Aorta (tissue), 5 donors: ENCODE results near the gene STON1. TPM values are rescaled to one million over a fixed set of nuclear protein-coding genes. Genes with fewer than 3 reads are reported as not detected.

Source experiments
- ATAC-seq: fragments of 200-7000 bp; cut with Tn5 transposase; one replicate; pipeline ENCODE4 v1.9.1; 2022; ENCODE audit warnings: moderate library complexity; ENCODE audit not compliant: low FRiP score
- DNase-seq, 2 donors: peaks; one replicate each; pipeline ENCODE4 v3.0.0-alpha.2; 2020
- H3K27ac ChIP-seq, 2 donors: one replicate each; pipeline ENCODE4 v1.5.1; 2013; ENCODE audit warnings: low read length in 2 of 2, mild to moderate bottlenecking in 2 of 2, moderate library complexity in 2 of 2, control low read depth in 1 of 2, inconsistent platforms in 1 of 2, low read depth in 1 of 2
- H3K27me3 ChIP-seq, 2 donors: one replicate each; pipeline ENCODE4 v1.6.1; 2013; ENCODE audit warnings: control low read depth in 1 of 2, low read length in 1 of 2, mild to moderate bottlenecking in 1 of 2, moderate library complexity in 1 of 2; ENCODE audit not compliant: insufficient read depth in 2 of 2, control insufficient read depth in 1 of 2
- H3K36me3 ChIP-seq, 2 donors: one replicate each; pipeline ENCODE4 v1.6.1; 2013; ENCODE audit warnings: control low read depth in 1 of 2, low read length in 1 of 2, mild to moderate bottlenecking in 1 of 2; ENCODE audit not compliant: insufficient read depth in 2 of 2, control insufficient read depth in 1 of 2
- H3K4me1 ChIP-seq, 2 donors: one replicate each; pipeline ENCODE4 v1.6.1; 2013; ENCODE audit warnings: low read length in 2 of 2, control low read depth in 1 of 2, mild to moderate bottlenecking in 1 of 2, moderate library complexity in 1 of 2; ENCODE audit not compliant: insufficient read depth in 2 of 2, control insufficient read depth in 1 of 2
- H3K4me3 ChIP-seq, 2 donors: one replicate each; pipeline ENCODE4 v1.5.1; 2013; ENCODE audit warnings: low read length in 2 of 2, control low read depth in 1 of 2, mild to moderate bottlenecking in 1 of 2
- H3K9me3 ChIP-seq: one replicate; pipeline ENCODE4 v1.6.1; 2013; ENCODE audit warnings: mild to moderate bottlenecking, low read length; ENCODE audit not compliant: control insufficient read depth
- WGBS, 2 donors: extraction: QIAGEN DNeasy Blood & Tissue Kit; methylation state at CpG; one replicate each; pipeline ENCODE4 v1.1.7; 2013; 5-methylcytosine and 5-hydroxymethylcytosine counted together
- intact Hi-C, 2 donors: fragments of 100-400 bp; cut with DNase I; formaldehyde crosslinking; loops; one replicate each; pipeline versions ENCODE4 v1.14.2 to v1.15.0; 2022
- polyA plus RNA-seq, 2 donors: library from polyadenylated mRNA; stranded (reverse); fragments of 200-250 nt; gene quantifications; one replicate each; pipeline ENCODE4 v1.2.3, GENCODE V29; 2013
- total RNA-seq, 2 donors: library from RNA; stranded (reverse); fragmentation: NEBNext Ultra II Directional; extraction: Animal tissue kit (Norgen Biotek cat#: 25700); gene quantifications; one replicate each; pipeline ENCODE4 v1.2.1, GENCODE V29; 2021
- donor health status: healthy with polysubstance abuse.
- donor health status: Bipolar disorder and iron deficiency.
- donor health status: DM: no; HTN: no; CAD: no.
- donor health status: DM: no; HTN: no; CAD: no.
- donor health status: DM: yes; HTN: yes; CAD: no.

Gene STON1
- total and polyA plus RNA-seq, 4 donors = 12.8 to 28.6 (median 24.9) TPM

DNA sequence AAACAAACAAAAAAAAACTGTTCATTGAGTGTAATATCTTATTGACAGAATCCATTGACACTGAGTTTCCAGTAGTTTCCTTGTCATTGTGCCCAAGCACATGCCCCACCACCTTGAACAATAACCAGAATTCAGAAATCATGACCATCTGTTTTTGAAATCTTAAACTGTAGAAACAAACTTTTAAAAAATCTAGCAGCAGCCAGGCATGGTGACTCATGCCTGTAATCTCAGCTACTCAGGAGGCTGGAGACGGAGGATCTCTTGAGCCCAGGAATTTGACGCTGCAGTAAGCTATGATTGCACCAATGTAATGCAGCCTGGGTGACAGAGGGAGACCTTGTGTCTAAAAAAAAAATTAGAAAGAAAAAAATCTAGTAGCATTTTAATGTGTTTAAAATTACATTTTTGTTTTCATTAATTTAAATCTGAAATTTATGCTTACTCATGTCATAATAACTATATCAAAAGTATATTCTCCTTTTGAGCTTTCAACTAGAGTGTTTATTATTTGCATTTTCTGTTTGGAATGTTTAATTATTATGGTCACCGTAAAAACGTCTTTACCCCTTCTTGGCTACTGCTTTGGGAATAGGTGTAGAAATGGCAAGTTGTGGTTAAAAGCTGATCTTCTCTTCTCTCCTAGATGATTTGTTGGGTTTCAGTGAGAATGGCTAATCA is 25.2 kb upstream of the STON1 start:
- 60 to 61% methylated on average over 4 of the region's 4 CpGs for WGBS, 2 donors
- no peak for ATAC-seq
- intact Hi-C loops = no loop called here
- H3K4me3 ChIP-seq = no peak overlapping the region
- peaks cover 0 to 2% of the 10 kb centered on the region in 2 donors for H3K36me3 ChIP-seq
- H3K4me1 ChIP-seq = no peaks in the 10 kb centered on the region
- no peak overlapping the region for H3K27ac ChIP-seq
- no peaks in the 10 kb centered on the region for H3K9me3 ChIP-seq
- no peak for DNase-seq
- no peaks in the 10 kb centered on the region for H3K27me3 ChIP-seq

DNA sequence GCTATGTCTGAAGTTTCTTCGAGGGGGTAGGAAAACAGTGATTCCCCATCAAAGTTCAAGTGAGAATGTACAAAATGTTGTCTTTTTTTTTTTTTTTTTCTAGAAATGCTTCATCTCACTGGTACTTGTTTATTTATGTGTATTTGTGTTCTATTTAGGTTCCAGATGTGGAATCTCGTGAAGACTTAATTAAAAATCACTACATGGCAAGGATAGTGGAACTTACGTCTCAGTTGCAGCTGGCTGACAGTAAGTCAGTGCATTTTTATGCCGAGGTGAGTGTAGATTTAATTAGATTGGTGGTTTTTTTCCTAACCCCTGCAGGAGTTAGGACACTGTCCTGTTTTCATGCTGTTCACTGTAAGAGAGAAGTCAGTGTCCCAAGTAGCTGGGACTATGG is 22.8 kb upstream of the STON1 start:
- H3K9me3 ChIP-seq = no peaks in the 10 kb centered on the region
- WGBS, 2 donors = 94 to 96% methylated on average over 4 of the region's 4 CpGs
- no peaks in the 10 kb centered on the region for H3K27me3 ChIP-seq
- H3K4me1 ChIP-seq = no peaks in the 10 kb centered on the region
- intact Hi-C loops = no loop called here
- ATAC-seq (no peak), DNase-seq (no peak)
- H3K4me3 ChIP-seq = no peak overlapping the region
- peaks cover 0 to 3% of the 10 kb centered on the region in 2 donors for H3K36me3 ChIP-seq
- H3K27ac ChIP-seq = no peak overlapping the region

DNA sequence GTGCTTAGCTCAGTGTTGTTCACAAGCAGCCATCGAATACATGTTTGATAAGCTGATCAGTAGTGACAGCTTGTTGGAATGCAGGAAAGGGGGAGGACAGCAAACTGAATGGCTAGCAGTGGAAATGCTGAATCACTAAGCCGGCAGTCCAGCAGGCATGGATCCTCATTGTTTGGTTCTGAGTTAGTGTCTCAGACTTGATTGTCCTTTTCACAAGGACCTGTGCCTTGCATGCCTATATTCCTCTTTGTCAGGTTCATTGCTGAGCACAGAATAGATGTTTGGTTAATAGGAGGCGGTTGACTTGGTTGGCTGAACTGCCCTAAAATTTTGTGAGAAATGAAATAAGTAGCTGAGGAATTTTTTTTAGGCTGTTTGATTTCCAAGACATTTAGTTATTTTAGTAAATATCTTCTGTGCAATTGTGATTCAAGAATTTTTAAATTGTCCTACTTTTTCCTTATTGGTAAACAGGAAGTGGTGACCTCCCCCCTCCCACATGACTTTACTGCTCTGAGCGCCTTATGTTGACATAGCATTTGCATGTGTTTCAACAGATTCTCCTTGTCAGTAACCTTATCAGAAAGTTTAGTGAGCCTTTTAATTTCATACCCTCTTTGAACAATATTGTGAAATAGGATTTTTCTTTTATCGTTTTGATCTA is 21.4 kb upstream of the STON1 start:
- intact Hi-C loops = no loop called here
- Histone ChIP-seq H3K4me3 (no peak overlapping the region), H3K36me3 (peaks cover 0 to 3% of the 10 kb centered on the region in 2 donors), H3K27ac (peak overlapping the region in 1 of 2 donors; percentile 55), H3K9me3 (no peaks in the 10 kb centered on the region), H3K27me3 (no peaks in the 10 kb centered on the region), H3K4me1 (no peaks in the 10 kb centered on the region)
- WGBS, 2 donors = 61% methylated on average over 5 of the region's 5 CpGs
- no peak for ATAC-seq
- no peak for DNase-seq

DNA sequence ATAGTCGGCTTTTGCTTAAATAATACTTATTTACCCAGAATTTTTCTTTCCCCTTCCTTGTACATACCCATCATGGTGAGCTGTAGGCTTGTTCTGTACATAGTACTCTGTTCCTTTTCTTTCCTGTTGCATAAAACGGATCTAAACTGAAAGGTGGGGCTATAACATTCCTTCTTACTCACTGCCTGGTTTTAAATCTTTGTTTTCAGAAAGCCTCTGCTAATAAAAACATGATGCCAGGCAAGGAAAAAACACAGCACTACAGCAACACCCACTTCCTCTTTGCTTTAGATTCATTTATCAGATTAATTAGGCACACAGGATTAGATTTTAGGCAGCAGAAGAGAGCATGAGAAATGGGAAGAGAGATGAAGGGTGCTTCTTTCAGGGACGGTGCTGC is 19.6 kb upstream of the STON1 start:
- intact Hi-C loops = no loop called here
- Histone ChIP-seq H3K27ac (peak overlapping the region; percentile 12 to 68), H3K9me3 (no peaks in the 10 kb centered on the region), H3K36me3 (peaks cover 0 to 4% of the 10 kb centered on the region in 2 donors), H3K4me3 (no peak overlapping the region), H3K4me1 (no peaks in the 10 kb centered on the region), H3K27me3 (no peaks in the 10 kb centered on the region)
- WGBS, 2 donors = 16 to 24% methylated on average over 3 of the region's 3 CpGs
- DNase-seq = no peak
- ATAC-seq = no peak

DNA sequence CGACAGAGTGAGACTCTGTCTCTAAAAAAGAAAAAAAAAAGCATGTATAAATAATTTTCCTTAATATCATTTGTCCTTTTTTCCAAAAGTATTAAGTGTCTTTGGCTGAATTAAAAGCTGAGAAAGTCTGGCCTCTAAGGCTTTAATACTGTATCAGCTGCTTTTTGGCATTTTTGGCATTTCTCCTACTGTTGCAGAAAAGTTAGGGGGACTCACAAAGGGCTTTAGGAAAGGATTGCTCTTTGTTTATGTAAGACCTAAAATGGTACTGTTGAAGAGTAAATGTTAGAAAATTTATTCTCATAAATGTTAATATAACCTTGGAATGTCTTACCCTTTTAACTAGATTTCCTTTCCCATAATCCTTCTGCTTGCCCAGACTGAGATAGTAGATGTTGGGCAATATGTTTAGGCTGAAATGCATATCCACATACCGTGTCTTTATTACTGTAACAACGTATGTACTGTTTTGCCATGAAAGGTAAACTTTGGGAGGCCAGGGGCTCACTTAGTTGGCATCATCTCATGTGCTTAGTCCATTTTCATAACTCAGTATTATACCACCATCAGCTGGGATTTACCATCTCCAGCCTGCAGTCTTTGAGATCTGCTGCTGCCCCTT is 18.0 kb upstream of the STON1 start:
- H3K4me1 ChIP-seq = no peaks in the 10 kb centered on the region

DNA sequence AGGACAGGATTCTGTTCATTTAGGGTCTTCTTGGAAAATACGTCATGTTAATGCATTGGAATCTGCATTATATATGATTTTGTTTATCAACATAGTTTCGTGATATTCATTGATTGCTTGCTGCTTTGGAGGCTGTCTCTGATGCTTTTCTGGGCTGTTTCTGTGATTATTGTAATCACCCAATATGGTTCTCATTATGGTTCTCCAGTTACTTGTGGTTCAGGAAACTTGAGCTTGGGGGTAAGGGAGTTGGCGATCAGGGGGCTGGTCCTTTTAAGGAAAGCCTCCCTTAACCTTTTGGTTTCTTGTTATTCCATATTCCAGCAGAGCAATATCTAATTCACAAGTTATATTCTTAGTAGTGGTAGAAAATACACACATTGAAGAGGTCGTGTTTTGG is 17.4 kb upstream of the STON1 start:
- no peaks in the 10 kb centered on the region for H3K9me3 ChIP-seq
- 89 to 91% methylated on average over 4 of the region's 4 CpGs for WGBS, 2 donors
- H3K4me3 ChIP-seq = no peak overlapping the region
- H3K36me3 ChIP-seq = peaks cover 0 to 8% of the 10 kb centered on the region in 2 donors
- H3K27me3 ChIP-seq = no peaks in the 10 kb centered on the region
- DNase-seq (no peak), ATAC-seq (no peak)
- intact Hi-C loops = no loop called here
- no peak overlapping the region for H3K27ac ChIP-seq
- no peaks in the 10 kb centered on the region for H3K4me1 ChIP-seq

More for the DNA sequence above, 18.0 kb upstream of the STON1 start:
- no peaks in the 10 kb centered on the region for H3K27me3 ChIP-seq
- WGBS, 2 donors = 39 to 59% methylated on average over 3 of the region's 3 CpGs
- H3K36me3 ChIP-seq = peaks cover 0 to 8% of the 10 kb centered on the region in 2 donors
- H3K4me3 ChIP-seq = no peak overlapping the region
- no peak overlapping the region for H3K27ac ChIP-seq
- intact Hi-C loops = no loop called here
- ATAC-seq (no peak), DNase-seq (no peak)
- no peaks in the 10 kb centered on the region for H3K9me3 ChIP-seq

DNA sequence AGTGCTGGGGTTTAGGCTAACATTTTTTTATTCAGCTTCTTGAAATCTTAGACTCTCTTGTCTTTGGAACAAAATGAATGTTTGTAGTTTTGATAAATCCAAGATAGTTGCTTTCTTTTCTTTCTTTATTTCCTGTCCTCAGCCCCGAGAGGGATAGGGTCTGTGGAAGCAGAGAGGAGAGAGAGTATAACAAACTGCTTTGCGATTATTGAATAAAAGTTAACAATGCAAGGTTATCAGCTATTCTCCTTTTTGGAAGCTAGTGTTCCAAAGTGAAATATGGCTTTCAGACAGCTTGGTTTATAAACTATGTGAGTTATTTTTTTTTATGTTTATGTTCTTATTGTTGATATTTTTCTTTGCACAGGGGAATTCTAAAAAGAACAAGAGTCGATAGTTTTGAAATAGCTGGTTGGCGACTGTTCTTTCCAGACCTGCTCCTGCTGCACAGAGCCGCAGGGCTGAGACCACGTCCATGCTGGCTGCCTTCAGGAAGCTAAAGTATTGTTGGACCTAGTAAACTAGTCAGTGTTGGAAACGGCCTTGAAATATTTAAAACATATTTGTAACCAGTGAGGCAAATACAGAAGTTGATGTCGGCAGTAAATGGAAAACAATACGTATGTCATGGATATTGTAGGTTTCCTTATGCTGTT is 15.5 kb upstream of the STON1 start:
- no peak overlapping the region for H3K4me3 ChIP-seq
- DNase-seq (no peak), ATAC-seq (no peak)
- peaks cover 0 to 10% of the 10 kb centered on the region in 2 donors for H3K36me3 ChIP-seq
- 60 to 64% methylated on average over 9 of the region's 9 CpGs for WGBS, 2 donors
- intact Hi-C loops = no loop called here
- H3K9me3 ChIP-seq = no peaks in the 10 kb centered on the region
- no peaks in the 10 kb centered on the region for H3K27me3 ChIP-seq
- H3K27ac ChIP-seq = no peak overlapping the region
- no peaks in the 10 kb centered on the region for H3K4me1 ChIP-seq

DNA sequence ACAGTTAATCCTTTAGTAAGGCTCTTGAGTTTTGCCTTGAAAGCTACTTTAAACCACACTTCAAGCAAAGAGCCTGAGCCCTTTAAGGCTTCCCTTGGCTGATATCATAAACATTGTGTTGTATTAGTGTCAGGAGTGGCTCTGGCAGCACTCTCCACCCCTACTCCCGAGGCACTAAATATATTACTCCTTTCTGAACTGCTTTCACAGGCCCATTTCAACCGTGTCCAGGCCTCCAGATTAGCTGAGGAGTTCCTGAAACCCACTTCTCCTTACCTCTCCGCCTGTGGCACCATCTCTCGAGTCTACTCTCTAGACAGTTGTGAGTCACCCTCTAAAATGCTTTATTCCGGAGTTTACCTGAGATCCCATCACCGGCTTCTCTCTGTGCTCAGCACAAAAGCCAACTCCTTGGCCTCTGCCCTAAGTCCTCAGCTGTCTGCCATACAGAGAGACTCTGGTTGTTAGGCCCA is 14.4 kb upstream of the STON1 start:
- Histone ChIP-seq H3K36me3 (peaks cover 0 to 12% of the 10 kb centered on the region in 2 donors), H3K9me3 (no peaks in the 10 kb centered on the region), H3K27ac (peak overlapping the region; percentile 25 to 39), H3K4me3 (no peak overlapping the region), H3K27me3 (no peaks in the 10 kb centered on the region), H3K4me1 (no peaks in the 10 kb centered on the region)
- no peak for DNase-seq
- intact Hi-C loops = no loop called here
- ATAC-seq = no peak
- 49 to 54% methylated on average over 6 of the region's 6 CpGs for WGBS, 2 donors
